CD14-positive monocyte (primary cell): ENCODE results near the gene SCOC. TPM values are rescaled to one million over a fixed set of nuclear protein-coding genes. Genes with fewer than 3 reads are reported as not detected.

Experiments used
- DNase-seq, 3 donors: peaks; one replicate each; pipeline ENCODE4 v3.0.0-alpha.2; 2011 to 2022
- H2AFZ ChIP-seq: 2 replicates; pipeline ENCODE4 v1.6.0; 2012; ENCODE audit warnings: mild to moderate bottlenecking, low read depth, low read length, inconsistent platforms; ENCODE audit not compliant: insufficient read depth, poor library complexity, severe bottlenecking
- H3K27ac ChIP-seq, 2 donors: 1 replicate in 1 of 2; 2 replicates in 1 of 2; pipeline ENCODE4 v1.5.1; 2012 to 2013; ENCODE audit warnings: low read length in 2 of 2, control low read depth in 1 of 2, inconsistent platforms in 1 of 2, low read depth in 1 of 2, mild to moderate bottlenecking in 1 of 2
- H3K27me3 ChIP-seq, 2 donors: one replicate each; pipeline versions ENCODE4 v1.6.0 to v1.6.1; 2011 to 2013; ENCODE audit warnings: low read length in 2 of 2; ENCODE audit not compliant: control insufficient read depth in 2 of 2, insufficient read depth in 2 of 2
- H3K36me3 ChIP-seq, 2 donors: replicated peaks in 1 of 2; 1 replicate in 1 of 2; 2 replicates in 1 of 2; pipeline versions ENCODE4 v1.5.1 to v1.6.1; 2012 to 2013; ENCODE audit warnings: low read length in 2 of 2, control low read depth in 1 of 2, inconsistent platforms in 1 of 2, mild to moderate bottlenecking in 1 of 2; ENCODE audit not compliant: insufficient read depth in 2 of 2, control insufficient read depth in 1 of 2
- H3K4me1 ChIP-seq, 2 donors: 1 replicate in 1 of 2; 2 replicates in 1 of 2; pipeline versions ENCODE4 v1.5.1 to v1.6.1; 2012 to 2013; ENCODE audit warnings: low read length in 2 of 2, control low read depth in 1 of 2, inconsistent platforms in 1 of 2, mild to moderate bottlenecking in 1 of 2, moderate library complexity in 1 of 2; ENCODE audit not compliant: insufficient read depth in 2 of 2, control insufficient read depth in 1 of 2
- H3K4me2 ChIP-seq: replicated peaks from 2 replicates; pipeline ENCODE3; 2012; ENCODE audit warnings: low read length, moderate library complexity, mild to moderate bottlenecking; ENCODE audit not compliant: poor library complexity, severe bottlenecking; ENCODE audit errors: extremely low read depth
- H3K4me3 ChIP-seq, 3 experiments: fragments of 200-600 bp in 1 of 3; sonication (generic) in 1 of 3; replicated peaks in 1 of 3; 1 replicate in 2 of 3; 2 replicates in 1 of 3; pipeline ENCODE4 v1.5.1; 2011 to 2013; ENCODE audit warnings: low read length in 3 of 3, mild to moderate bottlenecking in 3 of 3, control low read depth in 2 of 3, low read depth in 2 of 3, inconsistent platforms in 1 of 3, moderate library complexity in 1 of 3
- H3K79me2 ChIP-seq: 2 replicates; pipeline ENCODE4 v1.6.0; 2012; ENCODE audit warnings: mild to moderate bottlenecking, control low read depth, inconsistent platforms, low read length, moderate library complexity; ENCODE audit not compliant: insufficient read depth
- H3K9ac ChIP-seq: 2 replicates; pipeline ENCODE4 v1.6.0; 2017; ENCODE audit warnings: low read length, mild to moderate bottlenecking; ENCODE audit not compliant: insufficient read depth, poor library complexity, severe bottlenecking
- H3K9me3 ChIP-seq, 2 donors: replicated peaks in 1 of 2; 1 replicate in 1 of 2; 2 replicates in 1 of 2; pipeline versions ENCODE4 v1.5.1 to v1.6.1; 2012 to 2013; ENCODE audit warnings: low read length in 2 of 2, control low read depth in 1 of 2; ENCODE audit not compliant: control insufficient read depth in 1 of 2, insufficient read depth in 1 of 2
- H4K20me1 ChIP-seq: 2 replicates; pipeline ENCODE4 v1.6.0; 2012; ENCODE audit warnings: mild to moderate bottlenecking, low read length, control low read depth, moderate library complexity; ENCODE audit not compliant: insufficient read depth
- H3K27ac Mint-ChIP-seq, 7 donors: one replicate each; pipeline ENCODE4 v1.8.0; 2020; ENCODE audit warnings: mild to moderate bottlenecking in 7 of 7, mixed read lengths in 7 of 7, moderate library complexity in 6 of 7, inconsistent platforms in 2 of 7
- H3K27me3 Mint-ChIP-seq, 3 donors: one replicate each; pipeline ENCODE4 v1.8.0; 2021 to 2022; ENCODE audit warnings: low read depth in 3 of 3, mild to moderate bottlenecking in 3 of 3, mixed read lengths in 3 of 3, moderate library complexity in 3 of 3, inconsistent platforms in 1 of 3
- H3K36me3 Mint-ChIP-seq, 2 donors: one replicate each; pipeline ENCODE4 v1.8.0; 2020; ENCODE audit warnings: mixed read lengths in 2 of 2, inconsistent platforms in 1 of 2, mild to moderate bottlenecking in 1 of 2
- H3K4me1 Mint-ChIP-seq: one replicate; pipeline ENCODE4 v1.8.0; 2020; ENCODE audit warnings: mild to moderate bottlenecking, mixed read lengths
- H3K4me3 Mint-ChIP-seq, 2 donors: one replicate each; pipeline ENCODE4 v1.8.0; 2020; ENCODE audit warnings: mild to moderate bottlenecking in 2 of 2, mixed read lengths in 2 of 2, moderate library complexity in 1 of 2
- H3K9me3 Mint-ChIP-seq, 7 donors: one replicate each; pipeline ENCODE4 v1.8.0; 2020 to 2022; ENCODE audit warnings: mixed read lengths in 7 of 7, mild to moderate bottlenecking in 6 of 7, moderate library complexity in 6 of 7, inconsistent platforms in 2 of 7
- CTCF ChIP-seq: fragments of 200-600 bp; IDR thresholded peaks from one replicate; pipeline ENCODE4 v1.8.0; 2022; ENCODE audit warnings: antibody characterized with exemption, mild to moderate bottlenecking
- WGBS: methylation state at CpG from one replicate; pipeline ENCODE4 v1.1.5; 2013; ENCODE audit warnings: missing lambda C conversion rate; ENCODE audit not compliant: insufficient coverage; 5-methylcytosine and 5-hydroxymethylcytosine counted together
- intact Hi-C, 2 donors: fragments of 100-400 bp; cut with micrococcal nuclease; formaldehyde crosslinking; loops; one replicate each; pipeline versions ENCODE4 v1.15.0 to v1.15.1; 2023
- polyA plus RNA-seq, 3 donors: library from polyadenylated mRNA; depleted of rRNA in 1 of 3; unstranded in 2 of 3; stranded (reverse) in 1 of 3; fragments of 300-500 nt in 2 of 3; fragments of >200 nt in 1 of 3; fragmentation: Illumina TruSeq in 2 of 3; gene quantifications; 1 replicate in 2 of 3; 2 replicates in 1 of 3; pipeline ENCODE4 v1.2.3, GENCODE V29; 2012 to 2021

Gene SCOC
- polyA plus RNA-seq, 3 donors, result 5.3 to 22.6 (median 21.2) TPM

GRCh38 chr4:140423106-140423505 lies 49.7 kb downstream of the SCOC start:
- Mint-ChIP-seq H3K4me1 (peaks cover 13% of the 10 kb centered on the region), H3K27me3 (peaks cover 2 to 10% (median 6%) of the 10 kb centered on the region in 3 donors), H3K4me3 (no peak overlapping the region), H3K9me3 (no peaks in the 10 kb centered on the region), H3K27ac (no peak overlapping the region), H3K36me3 (no peaks in the 10 kb centered on the region)
- TF ChIP-seq CTCF, result no peak
- peaks cover 0 to 4% of the 10 kb centered on the region in 2 donors for H3K27me3 ChIP-seq
- H3K4me1 ChIP-seq, result peaks cover 10 to 13% of the 10 kb centered on the region in 2 donors
- H3K27ac ChIP-seq, result no peak overlapping the region
- H4K20me1 ChIP-seq, result no peaks in the 10 kb centered on the region
- no peak overlapping the region for H3K4me2 ChIP-seq
- H3K9ac ChIP-seq, result no peak overlapping the region
- H3K36me3 ChIP-seq, result no peaks in the 10 kb centered on the region
- no peak overlapping the region for H2AFZ ChIP-seq
- intact Hi-C loops, result no loop called here
- no peaks in the 10 kb centered on the region for H3K9me3 ChIP-seq
- H3K4me3 ChIP-seq, result no peak overlapping the region
- no peak for DNase-seq
- no peaks in the 10 kb centered on the region for H3K79me2 ChIP-seq

- intact Hi-C loops, result no loop called here
- Histone ChIP-seq H3K79me2 (no peaks in the 10 kb centered on the region), H2AFZ (peak overlapping the region; percentile 93), H3K4me2 (peak overlapping the region; percentile 96), H3K27ac (no peak overlapping the region), H3K4me1 (peaks cover 10 to 14% of the 10 kb centered on the region in 2 donors), H3K27me3 (peaks cover 0 to 4% of the 10 kb centered on the region in 2 donors), H4K20me1 (no peaks in the 10 kb centered on the region), H3K9me3 (no peaks in the 10 kb centered on the region), H3K9ac (peak overlapping the region; percentile 47), H3K36me3 (no peaks in the 10 kb centered on the region), H3K4me3 (peak overlapping the region; percentile 49 to 86 (median 61))
- Mint-ChIP-seq H3K27me3 (peaks cover 4 to 10% (median 6%) of the 10 kb centered on the region in 3 donors), H3K4me1 (peaks cover 13% of the 10 kb centered on the region), H3K36me3 (no peaks in the 10 kb centered on the region), H3K9me3 (no peaks in the 10 kb centered on the region), H3K4me3 (peak overlapping the region; percentile 88 to 93), H3K27ac (no peak overlapping the region)
- WGBS, result 2% methylated on average over 21 of the region's 23 CpGs
- no peak for DNase-seq
- TF ChIP-seq CTCF, result no peak
These were observed 53.2 kb downstream of the SCOC start for GRCh38 chr4:140426610-140427105.
